Fibroblast of upper back skin (primary cell): ENCODE data around the gene CTSS.
"Not testable (repeated sequence)": the region's sequence is repeated elsewhere in the genome, so short reads cannot be mapped to it uniquely, and the experiment has no call there.

Experiments
- DNase-seq: peaks from one replicate; pipeline ENCODE4 v3.0.0-alpha.2; 2013

Gene CTSS

DNA sequence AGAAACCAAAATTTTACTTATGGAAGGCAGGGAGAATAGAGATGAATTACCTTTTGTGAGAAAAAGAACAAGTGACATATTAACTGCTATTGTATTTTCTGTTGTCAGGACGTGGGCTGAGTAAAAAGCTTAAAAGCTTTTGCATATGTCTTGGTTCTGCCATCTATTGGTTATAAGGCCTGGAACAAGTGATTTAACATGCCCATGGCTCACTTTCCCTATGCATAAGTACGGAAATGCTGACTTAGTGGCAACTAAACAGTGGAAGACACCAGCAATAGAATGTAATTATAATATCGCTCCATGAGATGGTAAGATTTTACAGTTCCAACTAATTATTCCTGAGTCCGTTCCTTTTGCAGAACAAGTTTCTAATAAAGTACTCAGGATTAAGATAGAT is 6.7 kb upstream of the CTSS start:
- no peak for DNase-seq

DNA sequence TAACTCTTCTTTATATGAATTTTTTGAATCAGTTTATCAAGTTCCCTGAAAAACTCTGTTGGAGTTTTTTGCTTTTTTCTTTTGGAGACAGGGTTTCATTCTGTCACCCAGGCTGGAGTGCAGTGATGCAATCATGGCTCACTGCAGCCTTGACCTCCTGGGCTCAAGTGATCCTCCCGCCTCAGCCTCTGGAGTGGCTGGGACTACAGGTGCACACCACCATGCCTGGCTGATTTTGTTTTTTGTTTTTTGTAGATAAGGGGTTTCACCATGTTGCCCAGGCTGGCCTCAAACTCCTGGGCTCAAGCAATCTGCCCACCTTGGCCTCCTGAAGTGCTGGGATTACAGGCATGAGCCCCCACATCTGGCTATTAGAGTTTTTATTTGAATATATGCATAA is 2.1 kb upstream of the CTSS start:
- not testable (repeated sequence) for DNase-seq

DNA sequence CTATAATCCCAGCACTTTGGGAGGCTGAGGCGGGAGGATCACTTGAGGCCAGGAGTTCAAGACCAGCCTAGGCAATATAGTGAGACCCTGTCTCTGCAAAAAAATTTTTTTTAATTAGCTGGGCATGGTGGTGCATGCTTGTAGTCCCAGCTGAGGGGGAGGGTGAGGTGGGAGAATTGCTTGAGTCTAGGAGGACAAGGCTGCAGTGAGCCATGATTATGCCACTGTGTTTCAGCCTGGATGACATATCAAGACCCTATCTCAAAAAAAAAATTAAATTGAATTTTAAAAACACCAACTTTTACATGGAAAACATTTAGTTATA is 361 bp upstream of the CTSS start:
- not testable (repeated sequence) for DNase-seq

- peak; percentile 78 for DNase-seq
These were observed 919 bp downstream of the CTSS start for GRCh38 chr1:150764617-150765101.

GRCh38 chr1:150763018-150763417 is 2.6 kb downstream of the CTSS start:
- DNase-seq: no peak

GRCh38 chr1:150762552-150762951 is 3.0 kb downstream of the CTSS start:
- no peak for DNase-seq

DNA sequence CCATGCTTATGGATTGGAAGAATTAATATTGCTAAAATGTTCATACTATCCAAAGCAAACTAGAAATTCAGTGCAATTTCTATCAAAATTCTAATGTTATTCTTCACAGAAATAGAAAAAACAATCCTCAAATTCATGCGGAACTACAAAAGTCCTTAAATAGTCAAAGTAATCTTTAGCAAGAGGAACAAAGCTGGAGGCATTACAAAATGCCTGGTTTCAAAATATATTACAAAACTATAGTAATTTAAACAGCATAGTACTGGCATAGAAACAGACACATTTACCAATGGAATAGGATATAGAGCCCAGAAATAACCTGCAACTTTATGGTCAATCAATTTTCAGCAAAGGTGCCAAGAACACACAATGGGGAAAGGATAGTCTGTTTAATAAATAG is 3.8 kb downstream of the CTSS start:
- DNase-seq: no peak

- no peak for DNase-seq
These were observed 5.6 kb downstream of the CTSS start for GRCh38 chr1:150760013-150760412.

- DNase-seq: no peak
These were observed 12.2 kb downstream of the CTSS start for GRCh38 chr1:150753416-150753815.

DNA sequence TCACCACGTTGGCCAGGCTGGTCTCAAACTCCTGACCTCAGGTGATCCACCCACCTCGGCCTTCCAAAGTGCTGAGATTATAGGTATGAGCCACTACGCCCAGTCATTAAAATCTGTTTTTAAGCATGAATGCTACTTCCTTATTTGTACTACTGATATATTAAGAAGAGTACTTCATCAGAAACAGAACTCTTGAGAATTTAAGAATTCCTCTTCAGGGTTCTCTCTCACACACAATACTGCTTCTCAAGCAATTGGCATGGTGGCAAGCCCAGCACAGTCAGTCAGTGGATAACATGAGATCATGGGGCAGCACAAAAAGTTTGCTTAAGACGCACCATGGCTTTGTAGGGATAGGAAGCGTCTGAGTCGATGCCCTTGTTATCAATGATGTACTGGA is 14.1 kb downstream of the CTSS start:
- no peak for DNase-seq

- DNase-seq: no peak
These were observed 15.8 kb downstream of the CTSS start for GRCh38 chr1:150749720-150750311.

- DNase-seq: no peak
These were observed 16.5 kb downstream of the CTSS start for GRCh38 chr1:150748878-150749719.

DNA sequence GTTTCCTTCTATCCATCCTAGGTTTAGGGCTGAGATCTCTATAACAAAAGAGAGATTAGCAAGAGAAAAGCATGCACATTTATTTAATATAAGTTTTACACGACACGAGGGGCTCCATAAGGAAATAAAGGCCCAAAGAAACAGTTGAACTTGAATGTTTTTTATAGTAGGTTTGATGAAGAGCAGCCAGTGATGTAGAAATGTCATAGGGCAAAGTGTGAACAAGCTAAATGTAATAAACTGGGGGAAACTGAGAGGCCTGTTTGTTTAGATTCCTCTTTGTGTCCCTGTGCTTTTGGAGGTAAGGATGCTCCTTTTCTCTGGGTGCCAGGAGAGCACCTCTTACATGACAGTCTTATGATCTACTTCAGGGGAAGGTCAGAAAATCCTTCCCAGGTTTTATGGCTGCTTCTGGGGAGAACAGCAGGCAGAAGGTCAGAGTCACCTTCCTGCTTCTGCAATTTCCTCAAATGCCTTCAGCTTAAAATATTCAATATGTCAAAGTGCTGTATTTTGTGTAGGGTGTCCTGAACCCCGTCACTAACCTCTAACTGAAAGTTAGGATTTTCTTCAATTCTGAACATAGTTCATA is 35.4 kb downstream of the CTSS start:
- DNase-seq: no peak

- no peak for DNase-seq
These were observed 41.2 kb downstream of the CTSS start for GRCh38 chr1:150724336-150724735.

GRCh38 chr1:150720703-150721102 is 44.9 kb downstream of the CTSS start, which contains the start of gene HORMAD1:
TSS of gene HORMAD1 (minus strand) at chr1:150720895. CDS start at chr1:150719505, 1,390 bp downstream.
- no peak for DNase-seq

DNA sequence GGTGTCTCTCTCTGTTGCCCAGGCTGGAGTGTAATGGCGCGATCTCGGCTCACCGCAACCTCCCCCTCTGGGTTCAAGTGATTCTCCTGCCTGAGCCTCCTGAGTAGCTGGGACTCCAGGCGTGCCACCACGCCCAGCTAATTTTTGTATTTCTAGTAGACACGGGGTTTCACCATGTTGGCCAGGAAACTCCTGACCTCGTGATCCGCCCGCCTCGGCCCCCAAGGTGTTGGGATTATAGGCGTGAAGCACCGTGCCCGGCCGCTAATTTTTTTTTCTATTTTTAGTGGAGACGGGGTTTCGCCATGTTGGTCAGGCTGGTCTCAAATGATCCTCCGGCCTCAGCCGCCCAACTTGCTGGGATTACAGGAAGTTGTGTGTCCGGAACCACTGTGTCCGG is 45.5 kb downstream of the CTSS start:
- DNase-seq: no peak

- no peak for DNase-seq
These were observed 47.2 kb downstream of the CTSS start for GRCh38 chr1:150718225-150718891.

DNA sequence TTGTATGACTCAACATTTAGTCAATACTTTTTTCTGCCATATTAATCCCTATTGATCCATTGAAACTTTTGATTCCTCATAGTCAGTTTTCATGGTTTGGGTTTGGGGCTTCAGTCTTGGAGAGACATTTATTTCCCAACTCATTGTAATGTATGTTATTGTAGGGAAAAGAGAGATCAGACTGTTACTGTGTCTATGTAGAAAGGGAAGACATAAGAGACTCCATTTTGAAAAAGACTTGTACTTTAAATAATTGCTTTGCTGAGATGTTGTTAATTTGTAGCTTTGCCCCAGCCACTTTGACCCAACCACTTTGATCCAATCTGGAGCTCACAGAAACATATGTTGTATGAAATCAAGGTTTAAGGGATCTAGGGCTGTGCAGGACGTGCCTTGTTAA is 56.5 kb downstream of the CTSS start:
- not testable (repeated sequence) for DNase-seq

GRCh38 chr1:150708595-150708994 is 57.0 kb downstream of the CTSS start:
- no peak for DNase-seq

- DNase-seq: no peak
These were observed 59.5 kb downstream of the CTSS start for GRCh38 chr1:150706091-150706490.

DNA sequence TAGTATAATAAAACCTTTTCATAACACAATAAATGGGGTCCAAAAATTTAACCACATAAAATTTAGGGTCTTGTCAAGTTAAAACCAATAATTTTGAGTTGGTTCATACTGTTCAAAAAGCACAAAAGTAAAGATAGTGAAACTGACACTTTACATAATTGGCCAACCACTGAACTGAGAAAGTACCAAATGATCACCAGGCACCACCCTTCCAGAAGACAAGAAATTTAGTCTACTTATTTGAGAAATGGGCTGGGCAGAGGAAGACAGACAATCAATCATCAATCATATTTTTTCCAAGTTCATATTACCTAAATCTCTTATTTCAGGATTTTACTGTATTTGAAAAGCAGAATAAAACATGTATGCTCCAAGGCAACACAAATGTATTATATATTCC is 62.2 kb downstream of the CTSS start:
- DNase-seq: no peak

DNA sequence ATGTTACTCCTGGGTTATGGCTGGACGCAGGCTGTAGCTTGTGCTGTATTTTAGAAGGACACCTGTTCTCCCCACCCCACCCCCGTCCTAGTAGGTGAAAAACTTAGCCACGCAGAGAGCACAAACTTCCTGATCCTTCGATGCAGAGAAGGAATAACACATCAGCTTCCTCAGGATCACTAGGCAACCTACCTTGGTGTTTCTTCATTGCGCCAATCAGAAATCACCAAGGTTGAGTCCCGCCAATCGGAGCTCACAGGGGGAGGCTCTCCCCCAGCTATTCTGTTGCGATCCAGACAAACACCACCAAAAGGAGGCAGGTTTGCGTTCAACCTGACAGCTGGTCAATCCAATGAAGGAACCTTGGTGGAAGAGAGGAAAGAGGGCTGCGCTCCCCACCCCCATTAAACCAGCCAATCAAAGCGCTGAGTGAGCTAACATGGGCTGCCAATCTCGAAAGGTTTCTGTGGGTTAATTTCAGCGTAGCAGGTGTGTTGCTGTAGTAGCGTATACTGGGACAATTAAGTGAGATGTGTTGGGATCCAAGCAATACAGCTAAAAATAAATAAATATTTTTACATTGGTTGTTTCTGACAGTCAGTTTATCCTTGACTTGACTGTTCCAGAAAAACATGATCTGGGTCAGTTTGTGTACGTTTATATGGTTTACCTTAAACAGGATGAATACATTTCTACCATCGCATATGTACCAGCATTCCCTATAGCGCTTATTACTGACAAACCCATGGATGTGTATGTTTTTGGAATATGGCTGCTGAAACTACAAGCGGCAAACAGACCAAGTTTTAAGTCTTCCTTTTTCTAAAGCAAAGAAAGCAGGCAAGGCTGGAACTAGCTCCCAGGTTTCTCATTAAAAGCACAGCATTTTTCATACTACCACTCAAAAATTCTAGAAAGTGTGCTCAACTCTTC is 68.3 kb downstream of the CTSS start, which contains the start of gene GOLPH3L:
Gene GOLPH3L, minus strand, starts transcription at position 160 of the 933 bp plus-strand sequence. CDS start 2,316 bp downstream, outside the sequence.
- peak; percentile 99 for DNase-seq
